IMR-90 (cell line): Measurements from ENCODE around the gene PARK7. TPM values are rescaled to one million over a fixed set of nuclear protein-coding genes. Genes with fewer than 3 reads are reported as not detected.

Experiments
- ATAC-seq: fragments of 200-7000 bp; cut with Tn5 transposase; 2 replicates; pipeline ENCODE4 v1.9.1; 2020; ENCODE audit warnings: low read depth, mild to moderate bottlenecking, moderate library complexity
- BruUV-seq: library from RNA; stranded (reverse); fragments of 400-500 nt; replicated peaks from 2 replicates; lab custom pipeline; 2021; lab: Mats Ljungman, UMichigan
- CTCF ChIA-PET: fragments of 300-600 bp; formaldehyde crosslinking; extraction: SDS; loops from one replicate; lab custom pipeline; 2021; ENCODE audit warnings: antibody characterized with exemption; lab: Yijun Ruan, JAX
- POLR2A ChIA-PET: fragments of 300-600 bp; sonication (Branson Sonifier 250); formaldehyde crosslinking; loops from one replicate; lab custom pipeline; 2022; ENCODE audit warnings: antibody characterized with exemption; ENCODE audit not compliant: unreplicated experiment; lab: Charles Lee
- DNase-seq: peaks from one replicate; pipeline ENCODE4 v3.0.0; 2013
- H2AFZ ChIP-seq: replicated peaks from 2 replicates; pipeline ENCODE3; 2013; ENCODE audit warnings: low read length, mild to moderate bottlenecking; ENCODE audit not compliant: poor library complexity
- H2AK5ac ChIP-seq: 2 replicates; pipeline ENCODE4 v1.6.1; 2013; ENCODE audit warnings: low read depth, low read length, inconsistent platforms
- H2AK9ac ChIP-seq: replicated peaks from 2 replicates; pipeline ENCODE3; 2013; ENCODE audit warnings: mild to moderate bottlenecking, low read depth, low read length, moderate library complexity; ENCODE audit not compliant: poor library complexity
- H2BK120ac ChIP-seq: 2 replicates; pipeline ENCODE4 v1.6.1; 2013; ENCODE audit warnings: low read depth, low read length, inconsistent platforms
- H2BK15ac ChIP-seq: 3 replicates; pipeline ENCODE4 v1.6.1; 2013; ENCODE audit warnings: low read depth, low read length, inconsistent platforms
- H2BK20ac ChIP-seq: 2 replicates; pipeline ENCODE4 v1.6.1; 2013; ENCODE audit warnings: low read depth, mild to moderate bottlenecking, inconsistent platforms, low read length, moderate library complexity
- H2BK5ac ChIP-seq: 2 replicates; pipeline ENCODE4 v1.6.1; 2013; ENCODE audit warnings: mild to moderate bottlenecking, low read depth, low read length, inconsistent platforms; ENCODE audit not compliant: poor library complexity, severe bottlenecking
- H3K14ac ChIP-seq: replicated peaks from 2 replicates; pipeline ENCODE4 v1.6.1; 2013; ENCODE audit warnings: low read depth, low read length, inconsistent platforms
- H3K18ac ChIP-seq: 2 replicates; pipeline ENCODE4 v1.6.1; 2013; ENCODE audit warnings: low read depth, low read length, control low read depth
- H3K23ac ChIP-seq: 2 replicates; pipeline ENCODE4 v1.6.1; 2013; ENCODE audit warnings: low read depth, low read length, inconsistent platforms
- H3K27ac ChIP-seq: 2 replicates; pipeline ENCODE4 v1.5.1; 2013; ENCODE audit warnings: mild to moderate bottlenecking, control low read depth, low read length; ENCODE audit not compliant: insufficient read depth
- H3K27me3 ChIP-seq: 2 replicates; pipeline ENCODE4 v1.6.1; 2013; ENCODE audit warnings: low read length; ENCODE audit not compliant: control insufficient read depth, insufficient read depth
- H3K36me3 ChIP-seq: 2 replicates; pipeline ENCODE4 v1.6.1; 2013; ENCODE audit warnings: low read length, mixed read lengths; ENCODE audit not compliant: control insufficient read depth, insufficient read depth
- H3K4ac ChIP-seq: 2 replicates; pipeline ENCODE4 v1.6.1; 2013; ENCODE audit warnings: low read depth, low read length, inconsistent platforms
- H3K4me1 ChIP-seq: 2 replicates; pipeline ENCODE4 v1.6.1; 2013; ENCODE audit warnings: low read length, mixed read lengths; ENCODE audit not compliant: control insufficient read depth, insufficient read depth
- H3K4me2 ChIP-seq: 2 replicates; pipeline ENCODE4 v1.6.1; 2013; ENCODE audit warnings: low read depth, mild to moderate bottlenecking, control low read depth, low read length, moderate library complexity
- H3K4me3 ChIP-seq: 2 replicates; pipeline ENCODE4 v1.5.1; 2013; ENCODE audit warnings: low read depth, mild to moderate bottlenecking, control low read depth, low read length, moderate library complexity; ENCODE audit not compliant: insufficient read depth
- H3K56ac ChIP-seq: 2 replicates; pipeline ENCODE4 v1.6.1; 2013; ENCODE audit warnings: low read length, inconsistent platforms; ENCODE audit not compliant: insufficient read depth; ENCODE audit errors: extremely low read depth
- H3K79me1 ChIP-seq, 2 experiments: 2 replicates each; pipeline ENCODE4 v1.6.1; 2013; ENCODE audit warnings: low read length in 2 of 2, inconsistent platforms in 1 of 2, low read depth in 1 of 2
- H3K9ac ChIP-seq: 2 replicates; pipeline ENCODE4 v1.6.1; 2013; ENCODE audit warnings: low read depth, low read length, control low read depth
- H3K9me1 ChIP-seq: 2 replicates; pipeline ENCODE4 v1.6.1; 2013; ENCODE audit warnings: low read length, inconsistent platforms; ENCODE audit not compliant: insufficient read depth
- H3K9me3 ChIP-seq: 2 replicates; pipeline ENCODE4 v1.6.1; 2013; ENCODE audit warnings: low read length; ENCODE audit not compliant: control insufficient read depth, insufficient read depth
- H4K20me1 ChIP-seq: 2 replicates; pipeline ENCODE4 v1.6.1; 2013; ENCODE audit warnings: low read length, inconsistent platforms; ENCODE audit not compliant: insufficient read depth
- H4K5ac ChIP-seq: 2 replicates; pipeline ENCODE4 v1.6.1; 2013; ENCODE audit warnings: mild to moderate bottlenecking, low read depth, low read length, control low read depth
- H4K8ac ChIP-seq, 2 experiments: 2 replicates each; pipeline ENCODE4 v1.6.1; 2013; ENCODE audit warnings: low read depth in 2 of 2, low read length in 2 of 2, control low read depth in 1 of 2, inconsistent platforms in 1 of 2
- H4K91ac ChIP-seq: 2 replicates; pipeline ENCODE4 v1.6.1; 2013; ENCODE audit warnings: low read depth, low read length, inconsistent platforms; ENCODE audit not compliant: insufficient read depth
- CHD1 ChIP-seq: IDR thresholded peaks from 2 replicates; pipeline ENCODE4 v1.6.1; 2012; ENCODE audit warnings: low read depth, low read length, improper control_type of control experiment
- MAFK ChIP-seq: IDR thresholded peaks from 2 replicates; pipeline ENCODE4 v1.6.1; 2012; ENCODE audit warnings: low read depth, low read length, improper control_type of control experiment
- WGBS, 2 experiments: methylation state at CpG; one replicate each; pipeline versions ENCODE4 v1.1.5 to v1.1.7; 2013; ENCODE audit warnings: missing lambda C conversion rate in 2 of 2; ENCODE audit not compliant: insufficient read length in 1 of 2; ENCODE audit errors: extremely low coverage in 2 of 2; 5-methylcytosine and 5-hydroxymethylcytosine counted together
- dilution Hi-C: fragments of 300-500 bp; cut with HindIII; formaldehyde crosslinking; loops from one replicate; pipeline ENCODE4 v1.14.3; 2018; ENCODE audit warnings: low sequenced_read_pairs; ENCODE audit not compliant: unreplicated experiment
- in situ Hi-C: fragments of 300-500 bp; cut with MboI; formaldehyde crosslinking; loops from 3 replicates; pipeline ENCODE4 v1.14.3; 2019; ENCODE audit warnings: low sequenced_read_pairs, inconsistent platforms, mixed read lengths
- intact Hi-C: fragments of 100-400 bp; cut with micrococcal nuclease; formaldehyde crosslinking; loops from 2 replicates; pipeline ENCODE4 v1.10.0; 2022
- polyA plus RNA-seq, 3 experiments: library from polyadenylated mRNA; depleted of rRNA; stranded (reverse); fragments of >200 nt; gene quantifications; 2 replicates each; pipeline ENCODE4 v1.2.3, GENCODE V29; 2012; ENCODE audit warnings: low replicate concordance in 1 of 3
- total RNA-seq: library from RNA; depleted of rRNA; stranded (reverse); fragments of >200 nt; gene quantifications from 2 replicates; pipeline ENCODE4 v1.2.3, GENCODE V29; 2012

PARK7 gene
- total and polyA plus RNA-seq, 2 of the 4 experiments (the other 2 are of a cell fraction) = 207 to 357 TPM

DNA sequence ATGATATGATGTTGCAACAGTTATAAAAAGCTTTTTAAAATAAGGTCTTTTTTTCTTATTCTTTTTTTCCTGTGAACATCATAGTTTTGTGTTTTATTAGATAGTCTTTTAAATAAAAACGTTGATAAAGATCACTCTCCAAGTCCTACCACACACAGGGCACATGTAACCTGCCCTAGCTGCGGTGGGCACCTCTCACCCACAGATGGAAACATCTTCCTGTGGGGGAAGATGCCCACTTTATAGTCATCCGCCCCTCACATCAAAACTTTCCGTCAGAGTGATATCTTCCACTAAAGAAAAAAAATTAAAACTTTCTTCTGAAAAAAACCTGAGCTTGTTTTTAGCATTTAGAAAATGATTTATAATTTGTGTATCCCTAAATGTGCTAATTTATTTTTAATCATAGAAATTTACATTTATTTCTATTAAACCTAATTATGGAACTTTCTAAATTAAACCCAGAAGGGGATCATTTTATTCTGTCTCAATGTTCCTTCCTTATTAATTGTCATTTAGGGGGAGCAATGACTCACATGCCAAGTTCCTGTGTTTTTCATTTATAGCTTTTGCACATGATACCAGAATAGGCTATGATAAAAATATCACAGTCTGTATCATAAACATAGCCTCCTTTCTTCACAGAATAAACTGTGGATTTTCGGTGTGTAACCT, 45.5 kb upstream of the PARK7 start:
- no CpG with 5 or more reads among the region's 5 CpGs for WGBS, 2 experiments
- POLR2A ChIA-PET = no interaction called here
- no TSS peak for BruUV-seq

More for the DNA sequence above, 45.5 kb upstream of the PARK7 start:
- Histone ChIP-seq H3K4me3 (no peak overlapping the region), H3K18ac (no peak overlapping the region), H3K9me3 (no peaks in the 10 kb centered on the region), H3K9ac (no peak overlapping the region), H3K4me1 (no peaks in the 10 kb centered on the region), H2BK5ac (no peak overlapping the region), H3K27ac (no peak overlapping the region), H3K9me1 (no peaks in the 10 kb centered on the region), H3K27me3 (peaks cover 3% of the 10 kb centered on the region), H2AFZ (no peak overlapping the region), H3K79me1 (no peaks in the 10 kb centered on the region), H3K23ac (no peak overlapping the region), H3K56ac (no peak overlapping the region), H3K14ac (no peak overlapping the region), H3K36me3 (no peaks in the 10 kb centered on the region), H4K91ac (no peak overlapping the region), H2BK15ac (no peak overlapping the region), H4K20me1 (no peaks in the 10 kb centered on the region), H2BK20ac (no peak overlapping the region), H2AK5ac (no peak overlapping the region), H3K4ac (no peak overlapping the region), H2BK120ac (no peak overlapping the region), H4K8ac (no peak overlapping the region), H3K4me2 (no peak overlapping the region), H2AK9ac (no peak overlapping the region), H4K5ac (no peak overlapping the region)
- CTCF ChIA-PET = interaction anchor here (0.6 kb wide), 1 partner anchor 8 kb away, joined by 3 read pairs; no protein-coding TSS in a partner anchor
- dilution Hi-C loops = no loop called here
- no peak for TF ChIP-seq MAFK
- no peak for TF ChIP-seq CHD1
- DNase-seq (no peak), ATAC-seq (no peak)
- intact Hi-C loops = no loop called here
- in situ Hi-C loops = no loop called here
